Erythroblast (primary cell): ENCODE data around the gene KL.

Experiments
- GATA1 ChIP-seq: IDR thresholded peaks from 2 replicates; pipeline ENCODE4 v1.6.1; 2011; ENCODE audit warnings: low read depth, mild to moderate bottlenecking, control low read depth, low read length, moderate library complexity
- POLR2A ChIP-seq: IDR thresholded peaks from 2 replicates; pipeline ENCODE4 v1.6.1; 2011; ENCODE audit warnings: mild to moderate bottlenecking, low read length

DNA sequence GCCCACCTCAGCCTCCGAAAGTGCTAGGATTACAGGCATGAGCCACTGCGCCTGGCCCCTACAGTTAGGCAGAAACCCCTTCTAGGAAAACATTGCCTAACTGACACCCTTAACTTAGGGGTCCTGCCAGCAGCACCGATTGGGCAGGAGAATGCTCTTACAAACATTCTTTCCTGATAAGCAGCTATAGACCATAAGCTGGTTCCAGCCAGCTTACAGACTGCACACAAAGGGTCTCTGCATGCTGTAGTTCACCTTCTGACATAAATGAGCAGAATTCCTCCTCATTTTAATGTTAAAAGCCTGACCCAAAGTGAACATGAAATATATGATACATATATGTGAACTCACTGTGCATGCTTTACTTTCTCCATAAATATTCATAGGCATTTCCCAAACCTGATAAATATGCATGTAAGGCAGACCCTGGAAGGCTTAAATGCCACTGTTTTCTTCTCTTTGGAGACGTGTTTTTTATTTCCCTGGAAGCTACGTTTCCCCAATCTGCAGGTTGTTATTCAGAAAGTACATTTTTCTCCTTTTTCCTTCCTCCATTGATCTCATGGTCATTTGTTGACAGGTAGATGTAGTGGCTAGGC is 48.5 kb upstream of the KL start:
- no peak for TF ChIP-seq POLR2A
- no peak for TF ChIP-seq GATA1
